K562 (cell line): Measurements from ENCODE around the gene SPSB1. TPM values are rescaled to one million over a fixed set of nuclear protein-coding genes. Genes with fewer than 3 reads are reported as not detected.

Source experiments
- ATAC-seq: fragments of 200-7000 bp; cut with Tn5 transposase; 3 replicates; pipeline ENCODE4 v1.9.1; 2020; ENCODE audit warnings: moderate library complexity
- BruUV-seq: library from RNA; stranded (reverse); fragments of 400-500 nt; replicated peaks from 2 replicates; lab custom pipeline; 2021; lab: Mats Ljungman, UMichigan
- CTCF ChIA-PET: fragments of 300-600 bp; formaldehyde crosslinking; extraction: SDS; loops from one replicate; lab custom pipeline; 2021; ENCODE audit warnings: low intra/inter-chr PET ratio; lab: Yijun Ruan, JAX
- POLR2A ChIA-PET: fragments of 300-600, 350-650 bp; sonication (Branson Sonifier 250); formaldehyde crosslinking; extraction: SDS; loops from one replicate; lab custom pipeline; 2021; ENCODE audit warnings: antibody characterized with exemption, inconsistent platforms; lab: Yijun Ruan, JAX
- DNase-seq, 4 experiments: peaks; one replicate each; pipeline versions ENCODE4 v3.0.0 to v3.0.0-alpha.2; 2011 to 2018; ENCODE audit warnings: low spot score in 3 of 4, mixed read lengths in 3 of 4; ENCODE audit errors: extremely low read depth in 1 of 4
- FAIRE-seq: peaks from 2 replicates; lab custom pipeline; 2011; peaks lifted over from hg19 to GRCh38; lab: Jason Lieb, UNC
- H2AFZ ChIP-seq: 2 replicates; pipeline ENCODE4 v1.6.0; 2011; ENCODE audit warnings: low read depth, low read length, control low read depth, inconsistent platforms
- H3K27ac ChIP-seq: fragments of 200-600 bp; 3 replicates; pipeline ENCODE4 v1.8.0; 2011; ENCODE audit warnings: low read depth, mild to moderate bottlenecking, control low read depth, inconsistent platforms, low read length, moderate library complexity, mixed read lengths; ENCODE audit errors: extremely low read depth
- H3K27me3 ChIP-seq, 2 experiments: fragments of 300-600 bp in 1 of 2; 2 replicates in 1 of 2; 3 replicates in 1 of 2; pipeline versions ENCODE4 v1.6.0 to v1.8.0; 2011; ENCODE audit warnings: inconsistent platforms in 2 of 2, low read length in 2 of 2, mild to moderate bottlenecking in 1 of 2, mixed read lengths in 1 of 2, moderate library complexity in 1 of 2; ENCODE audit not compliant: control insufficient read depth in 2 of 2, insufficient read depth in 2 of 2
- H3K36me3 ChIP-seq: fragments of 300-600 bp; 3 replicates; pipeline ENCODE4 v1.8.0; 2011; ENCODE audit warnings: mild to moderate bottlenecking, low read length, inconsistent platforms; ENCODE audit not compliant: control insufficient read depth, insufficient read depth
- H3K4me1 ChIP-seq, 2 experiments: fragments of 200-600 bp in 1 of 2; replicated peaks in 1 of 2; 2 replicates in 1 of 2; 3 replicates in 1 of 2; pipeline versions ENCODE4 v1.5.1 to v1.8.0; 2011; ENCODE audit warnings: inconsistent platforms in 2 of 2, low read length in 2 of 2, mild to moderate bottlenecking in 1 of 2, mixed read lengths in 1 of 2, moderate library complexity in 1 of 2; ENCODE audit not compliant: control insufficient read depth in 2 of 2, insufficient read depth in 2 of 2
- H3K4me2 ChIP-seq: 2 replicates; pipeline ENCODE4 v1.6.1; 2011; ENCODE audit warnings: low read length, control low read depth, inconsistent platforms, mixed read lengths; ENCODE audit not compliant: insufficient read depth
- H3K4me3 ChIP-seq: fragments of 200-600 bp; sonication (generic), shearing (Covaris generic); 2 replicates; pipeline ENCODE4 v1.5.1; 2016; ENCODE audit warnings: control low read depth, inconsistent platforms
- H3K79me2 ChIP-seq: fragments of 200-600 bp; 3 replicates; pipeline ENCODE4 v1.8.0; 2011; ENCODE audit warnings: low read length, inconsistent platforms; ENCODE audit not compliant: control insufficient read depth, insufficient read depth
- H3K9ac ChIP-seq, 2 experiments: 2 replicates each; pipeline versions ENCODE4 v1.6.0 to v1.6.1; 2011; ENCODE audit warnings: low read depth in 2 of 2, low read length in 2 of 2, control low read depth in 1 of 2, inconsistent platforms in 1 of 2, mild to moderate bottlenecking in 1 of 2, mixed read lengths in 1 of 2; ENCODE audit not compliant: insufficient read depth in 1 of 2
- H3K9me1 ChIP-seq: one replicate; pipeline ENCODE4 v1.6.0; 2011; ENCODE audit warnings: inconsistent platforms, mild to moderate bottlenecking, low read length, moderate library complexity; ENCODE audit not compliant: control insufficient read depth, insufficient read depth
- H3K9me3 ChIP-seq: replicated peaks from 2 replicates; pipeline ENCODE4 v1.5.1; 2011; ENCODE audit warnings: low read depth, low read length, inconsistent platforms; ENCODE audit not compliant: control insufficient read depth, insufficient read depth
- H4K20me1 ChIP-seq: replicated peaks from 2 replicates; pipeline ENCODE4 v1.6.1; 2011; ENCODE audit warnings: low read length, inconsistent platforms, mixed read lengths; ENCODE audit not compliant: control insufficient read depth, insufficient read depth
- ATF2 ChIP-seq: sonication (generic); formaldehyde crosslinking; IDR thresholded peaks from 2 replicates; pipeline ENCODE4 v1.8.1; 2022; ENCODE audit warnings: missing genetic modification reagents
- CTCF ChIP-seq, 3 experiments: IDR thresholded peaks in 2 of 3; conservative IDR thresholded peaks in 1 of 3; 2 replicates each; pipeline ENCODE4 v1.5.1; 2011 to 2012; ENCODE audit warnings: low read length in 3 of 3, mild to moderate bottlenecking in 3 of 3, control low read depth in 2 of 3, improper control_type of control experiment in 1 of 3, inconsistent platforms in 1 of 3, low read depth in 1 of 3, mixed read lengths in 1 of 3, moderate library complexity in 1 of 3; ENCODE audit not compliant: insufficient read depth in 2 of 3
- HMG20A ChIP-seq: fragments of 450-650 bp; formaldehyde crosslinking; conservative IDR thresholded peaks from 2 replicates; pipeline ENCODE4 v1.4.0; 2020; ENCODE audit warnings: mild to moderate bottlenecking, mixed read lengths
- RAD21 ChIP-seq, 2 experiments: fragments of 250-450 bp in 1 of 2; fragments of 450-650 bp in 1 of 2; sonication (Bioruptor Pico) in 1 of 2; formaldehyde crosslinking in 1 of 2; IDR thresholded peaks in 1 of 2; conservative IDR thresholded peaks in 1 of 2; 2 replicates each; pipeline versions ENCODE4 v1.4.0 to v1.8.0; 2020 to 2022; ENCODE audit warnings: mild to moderate bottlenecking in 2 of 2, moderate library complexity in 1 of 2
- SMC3 ChIP-seq: conservative IDR thresholded peaks from 2 replicates; pipeline ENCODE4 v1.6.1; 2011; ENCODE audit warnings: low read depth, low read length, improper control_type of control experiment; ENCODE audit not compliant: insufficient read depth
- YY1 ChIP-seq, 3 experiments: IDR thresholded peaks; 2 replicates each; pipeline ENCODE4 v1.6.1; 2011; ENCODE audit warnings: low read length in 2 of 3, mild to moderate bottlenecking in 2 of 3, moderate library complexity in 2 of 3, borderline replicate concordance in 1 of 3, control low read depth in 1 of 3, low read depth in 1 of 3; ENCODE audit not compliant: insufficient read depth in 3 of 3, insufficient replicate concordance in 2 of 3, control insufficient read depth in 1 of 3, insufficient read length in 1 of 3; ENCODE audit errors: extremely low read depth in 1 of 3
- ZNF239 ChIP-seq: fragments of 250-450 bp; sonication (Bioruptor Pico); IDR thresholded peaks from 2 replicates; pipeline ENCODE4 v1.4.0; 2020; ENCODE audit warnings: mild to moderate bottlenecking
- WGBS: fragments of 100-300 bp; shearing (Covaris generic); methylation state at CpG from one replicate; pipeline ENCODE4 v1.1.6; 2016; ENCODE audit warnings: low coverage, mixed read lengths; ENCODE audit not compliant: insufficient coverage; ENCODE audit errors: missing lambda C conversion rate; 5-methylcytosine and 5-hydroxymethylcytosine counted together
- in situ Hi-C: fragments of 300-500 bp; cut with MboI; formaldehyde crosslinking; loops from 4 replicates; pipeline ENCODE4 v1.15.0; 2018; ENCODE audit warnings: inconsistent platforms, mixed read lengths
- intact Hi-C: fragments of 100-400 bp; cut with micrococcal nuclease; formaldehyde crosslinking; loops from 2 replicates; pipeline ENCODE4 v1.14.2; 2022
- polyA plus RNA-seq, 8 experiments: library from polyadenylated mRNA; depleted of rRNA in 4 of 8; stranded (reverse) in 5 of 8; unstranded in 3 of 8; fragments of >200 nt; fragmentation: Nextera tagmentation in 2 of 8; fragmentation: Illumina TruSeq in 1 of 8; extraction: Ambion mirVana in 2 of 8; extraction: Trizol in 1 of 8; gene quantifications; 2 replicates each; pipeline versions ENCODE4 v1.2.1 to v1.2.3, GENCODE V29; 2011 to 2014; ENCODE audit warnings: inconsistent platforms in 1 of 8, missing spikeins in 1 of 8
- total RNA-seq, 7 experiments: library from RNA; depleted of rRNA in 6 of 7; stranded (reverse); fragments of >200 nt in 6 of 7; fragmentation: Illumina TruSeq in 2 of 7; extraction: Trizol in 2 of 7; gene quantifications; 2 replicates each; pipeline versions ENCODE4 v1.2.1 to v1.2.3, GENCODE V29; 2011 to 2021; ENCODE audit warnings: low replicate concordance in 1 of 7

Gene SPSB1
- total and polyA plus RNA-seq, 9 of the 15 experiments (the other 6 are each of a cell fraction or from before 2014, with no cell fraction given): 0.06 to 0.35 (median 0.14) TPM; not detected in 6

GRCh38 chr1:9321986-9322660 is 29.4 kb downstream of the SPSB1 start:
- DNase-seq: no peak
- in situ Hi-C loops: no loop called here
- POLR2A ChIA-PET: interaction anchor here (1.3 to 1.6 kb wide), 2 partner anchors 12 to 79 kb away, joined by 3 to 5 read pairs; no protein-coding TSS in a partner anchor
- TF ChIP-seq HMG20A (CRISPR knock-in tag): no peak
- TF ChIP-seq, all 486 proteins: peak for 0
- Histone ChIP-seq H3K9me3 (no peaks in the 10 kb centered on the region), H3K27me3 (peaks cover 78 to 100% of the 10 kb centered on the region in 2 experiments; a peak in 4 of 5 replicates), H3K27ac (no peak overlapping the region), H2AFZ (no peak overlapping the region), H3K4me3 (no peak overlapping the region), H4K20me1 (peaks cover 58% of the 10 kb centered on the region), H3K36me3 (no peaks in the 10 kb centered on the region), H3K4me1 (peaks cover 0 to 27% of the 10 kb centered on the region in 2 experiments; a peak in 2 of 5 replicates), H3K79me2 (no peaks in the 10 kb centered on the region), H3K4me2 (no peak overlapping the region), H3K9me1 (no peaks in the 10 kb centered on the region), H3K9ac (no peak overlapping the region)
- WGBS: 5% methylated on average over 17 of the region's 17 CpGs
- intact Hi-C loops: no loop called here
- FAIRE-seq (no peak), ATAC-seq (no peak)
- no TSS peak for BruUV-seq
- CTCF ChIA-PET: interaction anchor here (1.1 to 1.8 kb wide), 2 partner anchors 33 to 55 kb away, joined by 3 to 6 read pairs; no protein-coding TSS in a partner anchor

- no peak overlapping the region for H3K9ac ChIP-seq
- no peaks in the 10 kb centered on the region for H3K79me2 ChIP-seq
- H3K4me2 ChIP-seq: no peak overlapping the region
- peak; percentile 62 for ATAC-seq
- peaks cover 83 to 100% of the 10 kb centered on the region in 2 experiments for H3K27me3 ChIP-seq
- DNase-seq: peak in 3 of 4 experiments; percentile 24 to 40 (median 32)
- no peak overlapping the region for H3K4me3 ChIP-seq
- BruUV-seq: no TSS peak
- POLR2A ChIA-PET: no interaction called here
- H3K9me1 ChIP-seq: no peaks in the 10 kb centered on the region
- no peak for FAIRE-seq
- no peaks in the 10 kb centered on the region for H3K36me3 ChIP-seq
- peaks cover 58% of the 10 kb centered on the region for H4K20me1 ChIP-seq
- 1% methylated on average over 27 of the region's 27 CpGs for WGBS
- no peaks in the 10 kb centered on the region for H3K9me3 ChIP-seq
- intact Hi-C loops (no loop called here), in situ Hi-C loops (no loop called here)
- peaks cover 0 to 27% of the 10 kb centered on the region in 2 experiments; a peak in 2 of 5 replicates for H3K4me1 ChIP-seq
- H2AFZ ChIP-seq: no peak overlapping the region
- CTCF ChIA-PET: interaction anchor here (0.6 to 1.8 kb wide), 3 partner anchors 34 to 56 kb away, joined by 3 to 6 read pairs (median 5); no protein-coding TSS in a partner anchor
- no peak overlapping the region for H3K27ac ChIP-seq
- TF ChIP-seq ZNF239 (CRISPR knock-in tag) (no peak), RAD21 (CRISPR knock-in tag; conservative IDR thresholded peaks at IDR 0.05 in 1 of 2, IDR thresholded peaks at IDR 0.05 in 1 of 2) (peak; percentile 10 to 69; a peak in 2 of 4 replicates), ATF2 (CRISPR knock-in tag) (no peak), SMC3 (peak; percentile 38; the same call in 1 of the 2 replicates), YY1 (IDR thresholded peaks at IDR 0.05; ENCODE audit: borderline replicate concordance in 1 of 3, control insufficient read depth in 1 of 3, extremely low read depth in 1 of 3, insufficient read depth in 3 of 3, insufficient read length in 1 of 3, insufficient replicate concordance in 2 of 3, low read depth in 1 of 3, low read length in 2 of 3) (peak in 1 of 3 experiments; percentile 31), CTCF (IDR thresholded peaks at IDR 0.05 in 2 of 3, conservative IDR thresholded peaks at IDR 0.05 in 1 of 3; ENCODE audit: insufficient read depth in 2 of 3, low read depth in 1 of 3, low read length in 3 of 3) (peak; percentile 39 to 48 (median 42); a peak in 5 of 6 replicates)
Observed at GRCh38 chr1:9322661-9323244, 30.1 kb downstream of the SPSB1 start.
